Coronary artery (tissue), 2 donors: Measurements from ENCODE around the gene FOSL1.

Experiments used
- DNase-seq: peaks from one replicate; pipeline ENCODE4 v3.0.0-alpha.2; 2017; ENCODE audit warnings: low spot score
- H3K27ac ChIP-seq, 2 donors: fragments of 200-600 bp; sonication (generic); one replicate each; pipeline ENCODE4 v1.5.1; 2016 to 2019
- H3K4me3 ChIP-seq: fragments of 200-600 bp; sonication (generic); 2 replicates; pipeline ENCODE4 v1.5.1; 2016; ENCODE audit warnings: mild to moderate bottlenecking, moderate library complexity
- CTCF ChIP-seq: fragments of 200-600 bp; sonication (generic); IDR thresholded peaks from one replicate; pipeline ENCODE4 v1.5.1; 2019; ENCODE audit warnings: antibody characterized with exemption

The FOSL1 gene

DNA sequence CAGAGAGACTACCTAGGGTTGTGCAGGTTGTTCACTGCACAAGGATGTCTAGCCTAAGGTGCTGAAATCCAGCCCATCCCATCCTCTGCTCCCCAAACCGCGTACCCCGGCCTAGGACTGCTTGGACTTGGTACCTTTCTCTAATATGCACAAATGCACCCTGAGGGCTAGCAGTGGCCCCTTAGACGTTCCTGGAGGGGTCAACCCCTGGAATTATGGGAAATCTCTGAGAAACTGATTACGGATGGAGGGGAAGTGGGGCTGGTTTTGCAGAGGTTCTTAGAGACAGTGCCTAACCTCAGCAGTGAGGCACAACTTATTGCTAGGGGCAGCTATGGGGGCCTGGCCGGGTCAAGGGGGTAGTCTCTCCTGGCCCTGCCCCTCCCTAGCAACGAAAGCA is 16.2 kb upstream of the FOSL1 start:
- Histone ChIP-seq H3K27ac (peak overlapping the region; percentile 96 to 98), H3K4me3 (peak overlapping the region; percentile 82)
- no peak for TF ChIP-seq CTCF
- no peak for DNase-seq

DNA sequence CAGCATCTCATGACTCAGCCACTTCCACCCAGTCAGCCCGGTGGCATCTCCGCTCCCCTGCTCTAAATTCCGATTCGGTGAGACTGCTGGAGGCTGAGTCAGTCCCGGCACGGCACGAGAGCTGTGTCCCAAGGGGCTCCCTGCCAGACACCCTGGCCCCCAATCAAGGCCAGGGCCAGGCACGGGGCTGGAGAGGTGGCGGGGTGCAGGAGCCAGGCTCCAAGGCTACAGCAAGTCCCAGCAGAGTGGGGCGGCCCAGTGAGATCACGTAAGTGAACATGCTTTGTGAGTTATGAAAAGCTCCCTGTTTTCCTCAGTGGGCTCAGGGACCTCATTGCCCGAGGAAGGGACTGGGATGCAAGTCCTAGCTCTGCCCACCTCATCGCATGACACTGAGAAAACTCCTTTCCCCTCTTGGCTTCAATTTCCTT is 15.6 kb upstream of the FOSL1 start:
- DNase-seq, result peak; percentile 96

GRCh38 chr11:65915101-65915820 is 15.1 kb upstream of the FOSL1 start:
- peak overlapping the region; percentile 82 for H3K4me3 ChIP-seq
- no peak for DNase-seq
- no peak for TF ChIP-seq CTCF
- peak overlapping the region; percentile 96 to 98 for H3K27ac ChIP-seq

More for the DNA sequence above, 15.6 kb upstream of the FOSL1 start:
- Histone ChIP-seq H3K27ac (peak overlapping the region; percentile 96 to 98), H3K4me3 (peak overlapping the region; percentile 82)
- TF ChIP-seq CTCF, result no peak

GRCh38 chr11:65912845-65913244 is 12.7 kb upstream of the FOSL1 start:
- H3K27ac ChIP-seq, result peak overlapping the region; percentile 4 to 7

GRCh38 chr11:65911682-65912568 is 11.7 kb upstream of the FOSL1 start:
- DNase-seq, result no peak
- H3K4me3 ChIP-seq, result peak overlapping the region; percentile 16
- no peak for TF ChIP-seq CTCF
- peak overlapping the region; percentile 34 to 62 for H3K27ac ChIP-seq

More at GRCh38 chr11:65912845-65913244, 12.7 kb upstream of the FOSL1 start:
- TF ChIP-seq CTCF, result no peak
- H3K4me3 ChIP-seq, result no peak overlapping the region
- no peak for DNase-seq

- no peak for TF ChIP-seq CTCF
- DNase-seq, result no peak
- H3K27ac ChIP-seq, result no peak overlapping the region
- no peak overlapping the region for H3K4me3 ChIP-seq
Observed at GRCh38 chr11:65907878-65908277, 7.7 kb upstream of the FOSL1 start.
